ENCODE measurements around the gene COL8A1.

COL8A1 gene

GRCh38 chr3:99669879-99670555 is 31.6 kb downstream of the COL8A1 start:
- Mint-ChIP-seq H3K9me3 (no peaks in the 10 kb centered on the region), H3K27ac (no peak overlapping the region), H3K4me1 (ENCODE audit: low read depth) (no peaks in the 10 kb centered on the region), H3K36me3 (ENCODE audit: low read depth) (no peaks in the 10 kb centered on the region), H3K4me3 (no peak overlapping the region), H3K27me3 (ENCODE audit: low read depth) (peaks cover 4% of the 10 kb centered on the region)
- no peak for DNase-seq (ENCODE audit: low spot score)

GRCh38 chr3:99670556-99670950 is 32.2 kb downstream of the COL8A1 start:
- Mint-ChIP-seq H3K27me3 (ENCODE audit: low read depth) (peaks cover 4% of the 10 kb centered on the region), H3K36me3 (ENCODE audit: low read depth) (no peaks in the 10 kb centered on the region), H3K9me3 (no peaks in the 10 kb centered on the region), H3K4me1 (ENCODE audit: low read depth) (no peaks in the 10 kb centered on the region), H3K4me3 (no peak overlapping the region), H3K27ac (no peak overlapping the region)
- DNase-seq (ENCODE audit: low spot score): no peak

GRCh38 chr3:99674086-99674789 is 35.8 kb downstream of the COL8A1 start:
- H3K4me3 Mint-ChIP-seq: no peak overlapping the region
- no peak for DNase-seq (ENCODE audit: low spot score)
- no peaks in the 10 kb centered on the region for H3K36me3 Mint-ChIP-seq (ENCODE audit: low read depth)
- H3K27me3 Mint-ChIP-seq (ENCODE audit: low read depth): peaks cover 2% of the 10 kb centered on the region
- no peak overlapping the region for H3K27ac Mint-ChIP-seq
- H3K4me1 Mint-ChIP-seq (ENCODE audit: low read depth): no peaks in the 10 kb centered on the region
- no peaks in the 10 kb centered on the region for H3K9me3 Mint-ChIP-seq

GRCh38 chr3:99678023-99678422 is 39.6 kb downstream of the COL8A1 start:
- no peak for DNase-seq (ENCODE audit: low spot score)
- Mint-ChIP-seq H3K4me3 (no peak overlapping the region), H3K27ac (no peak overlapping the region), H3K4me1 (ENCODE audit: low read depth) (no peaks in the 10 kb centered on the region), H3K9me3 (no peaks in the 10 kb centered on the region), H3K27me3 (ENCODE audit: low read depth) (peaks cover 2% of the 10 kb centered on the region), H3K36me3 (ENCODE audit: low read depth) (no peaks in the 10 kb centered on the region)

- H3K36me3 Mint-ChIP-seq (ENCODE audit: low read depth): no peaks in the 10 kb centered on the region
- H3K9me3 Mint-ChIP-seq: no peaks in the 10 kb centered on the region
- H3K27me3 Mint-ChIP-seq (ENCODE audit: low read depth): peaks cover 2% of the 10 kb centered on the region
- no peaks in the 10 kb centered on the region for H3K4me1 Mint-ChIP-seq (ENCODE audit: low read depth)
- no peak overlapping the region for H3K27ac Mint-ChIP-seq
- H3K4me3 Mint-ChIP-seq: no peak overlapping the region
- no peak for DNase-seq (ENCODE audit: low spot score)
Measured at GRCh38 chr3:99678896-99679295, 40.5 kb downstream of the COL8A1 start.

- no peaks in the 10 kb centered on the region for H3K36me3 Mint-ChIP-seq (ENCODE audit: low read depth)
- H3K4me1 Mint-ChIP-seq (ENCODE audit: low read depth): no peaks in the 10 kb centered on the region
- H3K9me3 Mint-ChIP-seq: no peaks in the 10 kb centered on the region
- H3K27me3 Mint-ChIP-seq (ENCODE audit: low read depth): peaks cover 3% of the 10 kb centered on the region
- H3K4me3 Mint-ChIP-seq: no peak overlapping the region
- DNase-seq (ENCODE audit: low spot score): no peak
- no peak overlapping the region for H3K27ac Mint-ChIP-seq
Measured at GRCh38 chr3:99681512-99681911, 43.1 kb downstream of the COL8A1 start.

- Mint-ChIP-seq H3K27ac (no peak overlapping the region), H3K4me3 (no peak overlapping the region), H3K9me3 (no peaks in the 10 kb centered on the region), H3K27me3 (ENCODE audit: low read depth) (peaks cover 3% of the 10 kb centered on the region), H3K36me3 (ENCODE audit: low read depth) (no peaks in the 10 kb centered on the region), H3K4me1 (ENCODE audit: low read depth) (no peaks in the 10 kb centered on the region)
- DNase-seq (ENCODE audit: low spot score): no peak
Measured at GRCh38 chr3:99681976-99682375, 43.6 kb downstream of the COL8A1 start.

GRCh38 chr3:99683465-99683864 is 45.1 kb downstream of the COL8A1 start:
- H3K36me3 Mint-ChIP-seq (ENCODE audit: low read depth): no peaks in the 10 kb centered on the region
- H3K4me1 Mint-ChIP-seq (ENCODE audit: low read depth): no peaks in the 10 kb centered on the region
- no peak overlapping the region for H3K27ac Mint-ChIP-seq
- peaks cover 3% of the 10 kb centered on the region for H3K27me3 Mint-ChIP-seq (ENCODE audit: low read depth)
- H3K4me3 Mint-ChIP-seq: no peak overlapping the region
- no peaks in the 10 kb centered on the region for H3K9me3 Mint-ChIP-seq
- no peak for DNase-seq (ENCODE audit: low spot score)

GRCh38 chr3:99683876-99684275 is 45.5 kb downstream of the COL8A1 start:
- Mint-ChIP-seq H3K27me3 (ENCODE audit: low read depth) (peaks cover 3% of the 10 kb centered on the region), H3K4me1 (ENCODE audit: low read depth) (no peaks in the 10 kb centered on the region), H3K27ac (no peak overlapping the region), H3K4me3 (no peak overlapping the region), H3K9me3 (no peaks in the 10 kb centered on the region), H3K36me3 (ENCODE audit: low read depth) (no peaks in the 10 kb centered on the region)
- DNase-seq (ENCODE audit: low spot score): no peak

GRCh38 chr3:99684644-99685043 is 46.2 kb downstream of the COL8A1 start:
- Mint-ChIP-seq H3K4me1 (ENCODE audit: low read depth) (no peaks in the 10 kb centered on the region), H3K36me3 (ENCODE audit: low read depth) (no peaks in the 10 kb centered on the region), H3K27me3 (ENCODE audit: low read depth) (peaks cover 3% of the 10 kb centered on the region), H3K9me3 (no peaks in the 10 kb centered on the region), H3K27ac (no peak overlapping the region), H3K4me3 (no peak overlapping the region)
- no peak for DNase-seq (ENCODE audit: low spot score)

- Mint-ChIP-seq H3K27ac (no peak overlapping the region), H3K9me3 (no peaks in the 10 kb centered on the region), H3K27me3 (ENCODE audit: low read depth) (peaks cover 3% of the 10 kb centered on the region), H3K36me3 (ENCODE audit: low read depth) (no peaks in the 10 kb centered on the region), H3K4me1 (ENCODE audit: low read depth) (no peaks in the 10 kb centered on the region), H3K4me3 (no peak overlapping the region)
- DNase-seq (ENCODE audit: low spot score): no peak
Measured at GRCh38 chr3:99686469-99686868, 48.1 kb downstream of the COL8A1 start.

- no peaks in the 10 kb centered on the region for H3K36me3 Mint-ChIP-seq (ENCODE audit: low read depth)
- no peak overlapping the region for H3K27ac Mint-ChIP-seq
- DNase-seq (ENCODE audit: low spot score): peak; percentile 8
- H3K9me3 Mint-ChIP-seq: no peaks in the 10 kb centered on the region
- H3K27me3 Mint-ChIP-seq (ENCODE audit: low read depth): peaks cover 3% of the 10 kb centered on the region
- H3K4me1 Mint-ChIP-seq (ENCODE audit: low read depth): no peaks in the 10 kb centered on the region
- no peak overlapping the region for H3K4me3 Mint-ChIP-seq
Measured at GRCh38 chr3:99686955-99687612, 48.7 kb downstream of the COL8A1 start.

- H3K36me3 Mint-ChIP-seq (ENCODE audit: low read depth): no peaks in the 10 kb centered on the region
- no peak overlapping the region for H3K27ac Mint-ChIP-seq
- H3K9me3 Mint-ChIP-seq: no peaks in the 10 kb centered on the region
- H3K4me3 Mint-ChIP-seq: no peak overlapping the region
- H3K4me1 Mint-ChIP-seq (ENCODE audit: low read depth): no peaks in the 10 kb centered on the region
- H3K27me3 Mint-ChIP-seq (ENCODE audit: low read depth): no peaks in the 10 kb centered on the region
- DNase-seq (ENCODE audit: low spot score): no peak
Measured at GRCh38 chr3:99690761-99691369, 52.5 kb downstream of the COL8A1 start.

GRCh38 chr3:99693636-99694035 is 55.2 kb downstream of the COL8A1 start:
- H3K9me3 Mint-ChIP-seq: no peaks in the 10 kb centered on the region
- H3K27ac Mint-ChIP-seq: no peak overlapping the region
- DNase-seq (ENCODE audit: low spot score): no peak
- H3K4me1 Mint-ChIP-seq (ENCODE audit: low read depth): no peaks in the 10 kb centered on the region
- no peak overlapping the region for H3K4me3 Mint-ChIP-seq
- no peaks in the 10 kb centered on the region for H3K36me3 Mint-ChIP-seq (ENCODE audit: low read depth)
- H3K27me3 Mint-ChIP-seq (ENCODE audit: low read depth): no peaks in the 10 kb centered on the region

All from T-helper 2 cell treated with Interferon-gamma antibody and Interleukin-4, amounts not matched to agents 5 μg/mL and 100 μg/mL, for 36 hours (primary cell).